T-helper 1 cell treated with Interleukin-12 subunit alpha and Interleukin-12 subunit beta and Interleukin-4 antibody, amounts not matched to agents 30 ng/mL and 1 ng/mL, for 36 hours (primary cell): ENCODE measurements around the gene TMEM244. TPM values are rescaled to one million over a fixed set of nuclear protein-coding genes. Genes with fewer than 3 reads are reported as not detected.
"Not testable (repeated sequence)": the region's sequence is repeated elsewhere in the genome, so short reads cannot be mapped to it uniquely, and the experiment has no call there.

Experiments
- intact Hi-C: fragments of 100-400 bp; cut with micrococcal nuclease; formaldehyde crosslinking; loops from one replicate; pipeline ENCODE4 v1.15.1; 2024
- total RNA-seq: library from RNA; stranded (reverse); gene quantifications from 2 replicates; pipeline ENCODE4 v1.2.3, GENCODE V29; 2022

TMEM244 gene
- total RNA-seq, 1 donor from 2014 or later = not detected

- intact Hi-C loops = no loop called here
These were observed 10.1 kb upstream of the TMEM244 start for GRCh38 chr6:129871221-129871620.

DNA sequence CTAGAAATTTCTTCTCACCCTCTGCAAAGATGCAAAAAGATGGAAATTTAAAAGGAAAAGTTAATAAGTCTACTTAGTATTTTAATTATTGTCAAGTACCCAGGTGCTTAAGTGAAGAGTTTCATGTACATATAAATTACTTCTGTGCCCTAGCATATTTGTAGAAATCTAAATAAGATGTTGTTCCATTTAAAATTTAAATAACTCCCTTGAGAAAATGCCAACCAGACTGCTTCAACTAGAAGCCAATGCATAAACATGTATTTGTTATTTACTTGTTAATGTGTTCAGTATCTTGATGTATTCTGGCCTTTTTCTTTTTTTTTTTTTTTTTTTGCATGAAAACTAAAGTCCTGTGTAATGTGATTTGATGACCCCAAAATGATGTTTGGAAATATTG, 6.3 kb upstream of the TMEM244 start:
- intact Hi-C loops = no loop called here

DNA sequence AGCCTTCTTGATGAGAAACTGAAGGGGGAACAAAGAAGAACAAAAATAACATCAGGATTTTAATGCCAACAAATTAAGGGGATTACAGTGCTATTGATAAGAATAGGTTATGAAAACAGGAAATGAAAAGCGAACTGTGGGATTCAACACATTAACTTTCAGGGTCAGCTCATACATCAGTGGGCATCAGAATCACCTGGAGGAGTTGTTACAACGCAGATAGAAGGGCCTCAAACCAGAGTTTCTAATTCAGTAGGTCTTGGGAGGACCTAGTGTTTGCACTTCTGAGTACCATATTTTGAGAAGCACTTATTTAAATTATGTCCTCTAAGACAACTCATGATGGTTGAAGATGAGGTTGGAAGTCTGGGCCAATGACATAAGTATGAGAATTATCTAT, 5.6 kb upstream of the TMEM244 start:
- intact Hi-C loops = no loop called here

DNA sequence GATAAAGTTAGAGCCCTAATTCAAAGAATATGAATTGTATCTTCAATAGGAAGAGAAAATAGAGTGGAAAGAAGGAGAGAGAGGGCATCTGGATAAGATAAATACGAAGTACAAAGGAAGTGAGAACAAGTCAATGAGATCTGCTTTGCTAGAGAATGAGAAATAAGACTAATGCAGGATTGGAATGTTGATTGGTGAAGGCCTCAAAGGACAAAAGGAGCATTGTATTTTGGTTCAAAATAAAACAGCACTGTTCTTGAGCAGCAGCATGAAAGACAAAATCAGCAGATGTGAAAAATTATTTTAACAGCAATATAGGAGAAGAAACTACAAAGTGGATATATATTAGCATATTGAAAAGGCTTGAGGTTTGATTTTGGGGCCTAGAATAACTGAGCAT, 5.1 kb upstream of the TMEM244 start:
- intact Hi-C loops = no loop called here

DNA sequence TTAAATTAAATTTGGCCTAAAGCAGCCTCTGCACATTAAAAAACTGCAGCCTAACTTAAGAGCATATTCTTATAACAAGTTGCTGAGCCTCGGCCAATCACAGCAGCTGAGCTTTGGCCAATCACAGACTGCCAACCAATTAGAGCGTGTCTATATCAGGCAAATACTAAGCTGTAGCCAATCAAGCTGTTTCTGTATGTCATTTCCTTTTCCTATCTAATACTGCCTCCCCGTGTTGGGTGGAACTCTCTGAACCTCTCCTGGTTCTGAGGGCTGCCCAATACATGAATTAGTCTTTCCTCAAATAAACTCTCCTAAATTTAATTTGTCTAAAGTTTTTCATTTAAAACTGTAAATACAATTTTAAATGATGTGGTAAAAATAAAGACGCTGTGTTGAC, 3.9 kb upstream of the TMEM244 start:
- intact Hi-C loops = no loop called here

GRCh38 chr6:129863664-129864063, 2.5 kb upstream of the TMEM244 start:
- intact Hi-C loops = no loop called here

- intact Hi-C loops = no loop called here
These were observed 1.6 kb downstream of the TMEM244 start for GRCh38 chr6:129859524-129859923.

DNA sequence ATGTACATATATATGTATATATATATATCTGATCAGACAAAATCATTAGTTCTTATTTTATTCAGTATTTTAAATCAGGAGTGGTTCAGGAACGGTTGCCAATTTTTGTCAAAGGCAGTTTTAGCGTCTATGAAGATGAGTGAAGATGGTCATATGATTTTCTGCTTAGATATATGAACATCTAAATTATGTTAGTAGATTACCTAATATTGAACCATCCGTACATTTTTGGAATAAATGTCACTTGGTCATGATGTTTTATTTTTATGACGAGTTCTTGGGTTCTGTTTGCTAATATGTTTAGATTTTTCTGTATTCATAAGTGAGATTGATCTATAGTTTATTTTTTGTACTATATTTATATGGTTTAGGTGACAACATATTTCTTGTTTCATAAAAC, 3.3 kb downstream of the TMEM244 start:
- intact Hi-C loops = no loop called here

DNA sequence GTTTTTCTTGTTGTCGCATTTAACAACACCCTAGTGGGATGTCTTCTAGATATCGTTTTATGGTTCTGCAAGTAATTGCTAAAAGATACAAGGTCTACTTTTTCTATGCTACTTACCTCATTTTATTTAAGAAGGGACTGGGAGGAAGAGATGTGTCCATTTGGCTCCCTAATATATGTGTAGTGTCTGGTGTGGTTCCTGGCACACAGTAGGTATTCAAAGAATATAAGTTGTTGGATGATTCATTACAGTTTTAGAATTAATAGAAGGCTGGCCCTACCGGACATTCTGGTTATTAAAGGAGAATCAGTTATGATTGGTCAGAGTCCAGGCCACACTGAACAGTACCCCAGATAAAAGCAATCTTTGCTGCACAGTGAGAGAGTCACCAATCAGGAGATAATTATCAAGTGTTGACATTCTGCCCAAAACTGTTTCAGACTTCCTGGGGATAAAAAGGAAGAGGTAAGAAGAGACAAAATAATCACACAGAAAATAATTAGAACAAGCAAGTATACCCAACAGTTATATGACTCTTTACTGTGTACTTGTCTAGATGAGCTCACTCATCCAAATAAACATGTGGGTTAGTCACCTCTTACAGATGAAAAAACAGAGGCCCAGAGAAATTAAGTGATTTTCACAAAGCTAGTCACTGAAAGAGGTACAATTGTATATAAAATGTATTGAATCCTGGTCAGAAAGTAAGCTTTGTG, 7.0 kb downstream of the TMEM244 start:
- intact Hi-C loops = no loop called here

GRCh38 chr6:129852257-129852858, 8.8 kb downstream of the TMEM244 start:
- intact Hi-C loops = no loop called here

- intact Hi-C loops = no loop called here
These were observed 11.7 kb downstream of the TMEM244 start for GRCh38 chr6:129849456-129849855.

GRCh38 chr6:129846761-129847160, 14.4 kb downstream of the TMEM244 start:
- intact Hi-C loops = no loop called here

DNA sequence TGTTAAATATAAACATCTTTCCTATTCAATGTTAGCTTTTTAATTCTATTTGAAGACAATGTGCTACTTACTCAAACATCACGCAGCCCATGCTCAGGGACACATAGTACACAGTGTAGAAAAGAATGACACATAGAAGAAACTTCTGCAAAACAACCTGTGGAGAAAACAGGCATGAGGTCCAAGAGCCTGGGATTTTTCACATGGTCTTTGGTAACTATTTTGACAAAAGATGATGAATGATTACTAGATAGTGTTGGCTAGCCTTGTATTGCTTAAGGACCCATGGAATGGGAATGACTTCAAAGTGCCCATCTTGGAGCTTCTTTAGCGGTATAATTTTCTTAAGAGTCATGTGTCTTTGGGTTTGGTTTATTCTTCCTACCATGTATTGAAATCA, 15.4 kb downstream of the TMEM244 start:
- intact Hi-C loops = no loop called here

DNA sequence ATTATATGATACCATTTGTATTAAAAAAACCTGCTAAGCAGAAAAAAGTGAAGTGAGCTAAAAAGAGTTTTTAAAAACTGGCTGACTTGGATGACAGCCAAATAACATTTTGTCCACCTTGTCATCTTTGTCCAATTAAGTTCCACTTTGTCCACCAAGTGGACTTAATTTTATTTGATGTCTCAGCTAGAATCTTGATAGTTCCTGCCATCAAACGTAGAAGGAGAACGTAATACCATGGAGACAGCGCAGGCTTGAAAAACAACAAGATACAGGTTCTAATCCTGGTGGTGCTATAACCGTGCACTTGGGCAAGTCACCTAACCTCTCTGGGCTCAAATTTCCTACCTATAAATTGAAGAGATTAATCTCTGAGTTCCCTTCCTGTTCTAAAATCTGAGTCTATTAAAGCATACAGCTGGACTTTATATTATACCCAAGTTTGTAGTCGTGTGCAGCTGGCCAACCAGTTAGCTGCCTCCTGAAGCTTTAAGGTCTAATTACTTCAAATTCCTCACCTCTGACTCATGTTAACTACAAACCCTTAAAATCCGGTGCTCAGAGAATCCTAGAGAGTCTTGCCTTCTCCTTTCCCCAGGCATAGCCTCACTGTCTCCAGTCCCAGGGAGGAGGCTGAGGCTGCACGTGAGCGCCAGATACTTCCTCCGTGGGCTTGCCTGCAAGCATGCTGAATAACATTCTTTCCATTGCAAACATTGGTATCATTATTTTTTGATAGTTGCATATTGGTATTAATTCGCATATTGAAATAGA, 16.8 kb downstream of the TMEM244 start:
- intact Hi-C loops = no loop called here

GRCh38 chr6:129843573-129843972, 17.5 kb downstream of the TMEM244 start:
- intact Hi-C loops = no loop called here

DNA sequence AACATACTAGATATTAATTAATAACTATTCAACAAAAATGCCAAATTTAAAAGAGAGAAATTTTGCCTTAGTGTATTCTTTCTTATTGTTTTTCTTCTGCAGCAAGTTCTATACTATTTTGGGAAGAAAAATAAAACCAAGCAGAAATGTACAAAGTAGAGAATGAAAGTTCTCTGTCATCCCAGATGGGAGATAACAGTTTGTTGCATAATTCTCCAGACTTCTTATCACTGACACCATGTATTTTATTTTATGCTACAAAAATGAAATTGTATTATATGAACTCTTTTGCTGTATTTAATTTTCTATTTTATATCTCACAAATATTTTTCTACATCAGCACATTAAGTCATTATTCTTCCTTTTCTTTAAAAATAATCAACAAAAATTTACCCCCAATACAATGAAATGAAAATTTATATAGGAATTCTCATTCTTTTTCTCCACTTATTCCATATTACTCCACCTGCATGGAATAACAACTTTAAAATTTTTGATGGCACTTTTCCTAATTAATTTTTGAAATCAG, 18.2 kb downstream of the TMEM244 start:
- intact Hi-C loops = no loop called here

GRCh38 chr6:129842137-129842536, 19.0 kb downstream of the TMEM244 start:
- intact Hi-C loops = no loop called here

- intact Hi-C loops = not testable (repeated sequence)
These were observed 21.6 kb downstream of the TMEM244 start for GRCh38 chr6:129839562-129839961.

DNA sequence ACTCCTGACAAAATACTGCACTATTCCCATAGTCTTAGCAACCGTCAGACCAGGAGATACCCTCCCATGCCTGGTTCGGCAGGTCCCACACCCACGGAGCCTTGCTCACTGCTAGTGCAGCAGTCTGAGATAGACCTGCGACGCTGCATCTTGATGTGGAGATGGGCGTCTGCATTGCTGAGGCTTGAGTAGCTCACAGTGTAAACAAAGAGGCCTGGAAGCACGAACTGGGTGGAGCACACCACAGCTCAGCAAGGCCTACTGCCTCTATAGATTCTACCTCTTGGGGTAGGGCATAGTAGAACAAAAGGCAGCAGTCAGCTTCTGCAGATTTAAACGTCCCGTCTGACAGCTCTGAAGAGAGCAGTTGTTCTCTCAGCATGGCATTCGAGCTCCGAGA, 25.4 kb downstream of the TMEM244 start:
- intact Hi-C loops = no loop called here

GRCh38 chr6:129832299-129832698, 28.8 kb downstream of the TMEM244 start:
- intact Hi-C loops = no loop called here

- intact Hi-C loops = no loop called here
These were observed 32.9 kb downstream of the TMEM244 start for GRCh38 chr6:129828229-129828628.

- intact Hi-C loops = no loop called here
These were observed 42.9 kb downstream of the TMEM244 start for GRCh38 chr6:129818251-129818650.
